HG02642 (cell line): ENCODE data around the gene ACOT13.
"Not testable (repeated sequence)": the region's sequence is repeated elsewhere in the genome, so short reads cannot be mapped to it uniquely, and the experiment has no call there.

Experiments
- ATAC-seq: cut with Tn5 transposase; IDR thresholded peaks from one replicate; pipeline ENCODE4 v1.9.1; 2021; ENCODE audit warnings: mild to moderate bottlenecking; ENCODE audit not compliant: unreplicated experiment, poor library complexity

ACOT13 gene

GRCh38 chr6:24720604-24721460 lies 54.0 kb downstream of the ACOT13 start:
- peak; percentile 88 for ATAC-seq

- ATAC-seq: peak; percentile 44
These were observed 54.8 kb downstream of the ACOT13 start for GRCh38 chr6:24721461-24722215.

- no peak for ATAC-seq
These were observed 56.4 kb downstream of the ACOT13 start for GRCh38 chr6:24723270-24723669.

- ATAC-seq: not testable (repeated sequence)
These were observed 63.8 kb downstream of the ACOT13 start for GRCh38 chr6:24730653-24731052.

GRCh38 chr6:24731456-24732134 lies 64.7 kb downstream of the ACOT13 start:
- not testable (repeated sequence) for ATAC-seq

- ATAC-seq: no peak
These were observed 67.3 kb downstream of the ACOT13 start for GRCh38 chr6:24734166-24734565.

GRCh38 chr6:24734710-24735109 lies 67.8 kb downstream of the ACOT13 start:
- ATAC-seq: not testable (repeated sequence)

GRCh38 chr6:24738741-24739140 lies 71.9 kb downstream of the ACOT13 start:
- ATAC-seq: no peak

- no peak for ATAC-seq
These were observed 74.0 kb downstream of the ACOT13 start for GRCh38 chr6:24740861-24741260.

- ATAC-seq: no peak
These were observed 75.4 kb downstream of the ACOT13 start for GRCh38 chr6:24742216-24742738.

- ATAC-seq: peak; percentile 90
These were observed 76.5 kb downstream of the ACOT13 start for GRCh38 chr6:24743265-24743943.

- ATAC-seq: peak; percentile 33
These were observed 77.1 kb downstream of the ACOT13 start for GRCh38 chr6:24743944-24744335.

- ATAC-seq: no peak
These were observed 78.0 kb downstream of the ACOT13 start for GRCh38 chr6:24744911-24745310.

GRCh38 chr6:24749297-24749696 lies 82.4 kb downstream of the ACOT13 start:
- no peak for ATAC-seq

GRCh38 chr6:24750878-24751277 lies 84.0 kb downstream of the ACOT13 start:
- ATAC-seq: not testable (repeated sequence)

GRCh38 chr6:24752503-24752902 lies 85.6 kb downstream of the ACOT13 start:
- ATAC-seq: no peak

- ATAC-seq: no peak
These were observed 86.1 kb downstream of the ACOT13 start for GRCh38 chr6:24752917-24753492.

- no peak for ATAC-seq
These were observed 86.7 kb downstream of the ACOT13 start for GRCh38 chr6:24753545-24753944.

- not testable (repeated sequence) for ATAC-seq
These were observed 87.5 kb downstream of the ACOT13 start for GRCh38 chr6:24754378-24754777.
